Panc1 (cell line): ENCODE measurements around the gene DAB2IP.

Experiments
- CTCF ChIP-seq: fragments of 450-650 bp; IDR thresholded peaks from 2 replicates; pipeline ENCODE4 v1.5.1; 2017; ENCODE audit warnings: mild to moderate bottlenecking
- POLR2AphosphoS5 ChIP-seq: IDR thresholded peaks from 2 replicates; pipeline ENCODE4 v1.6.1; 2012; ENCODE audit warnings: mild to moderate bottlenecking, low read depth, low read length, moderate library complexity

DNA sequence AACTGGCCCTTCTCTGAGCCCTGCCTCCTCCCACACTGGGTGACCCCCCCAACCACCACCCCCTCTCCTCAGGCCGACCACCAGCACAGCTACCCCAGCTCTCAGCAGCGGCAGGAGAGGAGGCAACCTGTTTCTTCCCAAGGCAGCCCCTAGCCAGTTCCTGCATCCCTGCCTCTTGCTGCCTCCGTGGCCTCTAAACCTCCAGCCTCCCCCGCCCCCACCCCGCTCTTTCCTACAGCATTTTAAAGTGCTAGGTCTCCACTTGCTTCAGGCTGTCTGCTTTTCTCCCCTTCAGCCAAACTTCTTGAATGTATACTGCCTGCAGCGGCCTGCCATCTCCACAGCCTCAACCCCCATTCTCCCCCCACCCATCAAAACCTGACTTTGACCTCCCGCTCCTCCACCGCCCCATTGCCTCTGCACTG is 135.6 kb downstream of the DAB2IP start:
- TF ChIP-seq CTCF: no peak
- TF ChIP-seq POLR2AphosphoS5: no peak
